K562 (cell line): Measurements from ENCODE around the gene NIPSNAP3A. TPM values are rescaled to one million over a fixed set of nuclear protein-coding genes. Genes with fewer than 3 reads are reported as not detected.

Experiments
- ARID3A ChIP-seq: IDR thresholded peaks from 2 replicates; pipeline ENCODE4 v1.6.1; 2012; ENCODE audit warnings: low read depth, low read length, improper control_type of control experiment, borderline replicate concordance
- CEBPB ChIP-seq: fragments of 450-650 bp; IDR thresholded peaks from 2 replicates; pipeline ENCODE4 v1.6.1; 2016; ENCODE audit warnings: missing genetic modification characterization, missing compliant biosample characterization
- CTCF ChIP-seq, 3 experiments: IDR thresholded peaks in 2 of 3; conservative IDR thresholded peaks in 1 of 3; 2 replicates each; pipeline ENCODE4 v1.5.1; 2011 to 2012; ENCODE audit warnings: low read length in 3 of 3, mild to moderate bottlenecking in 3 of 3, control low read depth in 2 of 3, improper control_type of control experiment in 1 of 3, inconsistent platforms in 1 of 3, low read depth in 1 of 3, mixed read lengths in 1 of 3, moderate library complexity in 1 of 3; ENCODE audit not compliant: insufficient read depth in 2 of 3
- RAD21 ChIP-seq, 2 experiments: fragments of 250-450 bp in 1 of 2; fragments of 450-650 bp in 1 of 2; sonication (Bioruptor Pico) in 1 of 2; formaldehyde crosslinking in 1 of 2; IDR thresholded peaks in 1 of 2; conservative IDR thresholded peaks in 1 of 2; 2 replicates each; pipeline versions ENCODE4 v1.4.0 to v1.8.0; 2020 to 2022; ENCODE audit warnings: mild to moderate bottlenecking in 2 of 2, moderate library complexity in 1 of 2
- ZFX ChIP-seq: sonication (generic); formaldehyde crosslinking; IDR thresholded peaks from 2 replicates; pipeline ENCODE4 v1.8.0; 2022; ENCODE audit warnings: mild to moderate bottlenecking, missing genetic modification reagents, moderate library complexity
- polyA plus RNA-seq, 8 experiments: library from polyadenylated mRNA; depleted of rRNA in 4 of 8; stranded (reverse) in 5 of 8; unstranded in 3 of 8; fragments of >200 nt; fragmentation: Nextera tagmentation in 2 of 8; fragmentation: Illumina TruSeq in 1 of 8; extraction: Ambion mirVana in 2 of 8; extraction: Trizol in 1 of 8; gene quantifications; 2 replicates each; pipeline versions ENCODE4 v1.2.1 to v1.2.3, GENCODE V29; 2011 to 2014; ENCODE audit warnings: inconsistent platforms in 1 of 8, missing spikeins in 1 of 8
- total RNA-seq, 7 experiments: library from RNA; depleted of rRNA in 6 of 7; stranded (reverse); fragments of >200 nt in 6 of 7; fragmentation: Illumina TruSeq in 2 of 7; extraction: Trizol in 2 of 7; gene quantifications; 2 replicates each; pipeline versions ENCODE4 v1.2.1 to v1.2.3, GENCODE V29; 2011 to 2021; ENCODE audit warnings: low replicate concordance in 1 of 7

The NIPSNAP3A gene
- total and polyA plus RNA-seq, 9 of the 15 experiments (the other 6 are each of a cell fraction or from before 2014, with no cell fraction given): 25.3 to 132 (median 40.5) TPM

- TF ChIP-seq CTCF (IDR thresholded peaks at IDR 0.05 in 2 of 3, conservative IDR thresholded peaks at IDR 0.05 in 1 of 3; ENCODE audit: insufficient read depth in 2 of 3, low read depth in 1 of 3, low read length in 3 of 3) (peak; percentile 15 to 72 (median 29); a peak in 3 of 6 replicates), ARID3A (0 out of 2 replicates have a peak, but pooled peaks have one; percentile 55), ZFX (CRISPR knock-in tag) (no peak), CEBPB (tag) (peak; percentile 29; the same call in 1 of the 2 replicates), RAD21 (CRISPR knock-in tag; conservative IDR thresholded peaks at IDR 0.05 in 1 of 2, IDR thresholded peaks at IDR 0.05 in 1 of 2) (peak; percentile 76 to 82)
These were observed 33.4 kb downstream of the NIPSNAP3A start (continued) for GRCh38 chr9:104780796-104781395.
